PC-3 (cell line): Measurements from ENCODE around the gene ARRB1.

Experiments used
- CTCF ChIP-seq: fragments of 300-600 bp; sonication (generic); conservative IDR thresholded peaks from 2 replicates; pipeline ENCODE4 v1.5.1; 2017; ENCODE audit warnings: antibody characterized with exemption, low read depth, mild to moderate bottlenecking, low read length
- EZH2 ChIP-seq: fragments of 300-600 bp; sonication (generic); IDR thresholded peaks from one replicate; pipeline ENCODE4 v1.6.1; 2017; ENCODE audit warnings: antibody characterized with exemption, mild to moderate bottlenecking, low read length; ENCODE audit not compliant: unreplicated experiment

- TF ChIP-seq CTCF (peak; percentile 38; the same call in 1 of the 2 replicates), EZH2 (no peak)
Observed at GRCh38 chr11:75223954-75224643, 127.4 kb downstream of the ARRB1 start.
